ENCODE measurements around the gene ITSN2. TPM values are rescaled to one million over a fixed set of nuclear protein-coding genes. Genes with fewer than 3 reads are reported as not detected.

ITSN2 gene
- total and polyA plus RNA-seq, 12 donors = 35.1 to 108 (median 59.8) TPM

DNA sequence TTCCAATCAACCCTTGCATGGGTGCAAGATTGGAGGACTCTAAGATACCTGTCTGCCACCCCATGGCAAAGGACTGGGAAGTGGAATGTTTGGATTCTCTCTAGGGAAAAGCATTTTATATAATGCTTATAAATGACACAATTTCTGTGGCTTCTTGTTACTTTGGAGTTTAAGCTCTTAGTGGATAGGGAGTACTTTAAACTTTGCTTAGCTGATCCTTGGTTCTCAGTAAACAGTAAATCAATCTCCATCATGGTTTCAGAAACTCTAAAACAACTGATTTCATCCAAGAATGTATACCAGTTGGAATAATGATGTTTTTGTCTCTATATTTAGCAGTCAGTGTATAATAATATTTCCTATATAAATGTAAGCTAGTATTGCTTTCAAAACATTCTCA is 199.6 kb downstream of the ITSN2 start:
- intact Hi-C loops (cut with DNase I) = no loop called here
- Histone ChIP-seq H3K9me3 (replicated peaks in 1 of 3) (no peaks in the 10 kb centered on the region), H3K27me3 (no peaks in the 10 kb centered on the region), H3K36me3 (replicated peaks in 1 of 2) (no peaks in the 10 kb centered on the region), H3K4me3 (no peak overlapping the region), H3K4me1 (replicated peaks in 1 of 2) (no peaks in the 10 kb centered on the region), H3K27ac (no peak overlapping the region)
- no peak for DNase-seq
- TF ChIP-seq POLR2A (IDR thresholded peaks at IDR 0.05) = no peak
- TF ChIP-seq, protein P1, sequence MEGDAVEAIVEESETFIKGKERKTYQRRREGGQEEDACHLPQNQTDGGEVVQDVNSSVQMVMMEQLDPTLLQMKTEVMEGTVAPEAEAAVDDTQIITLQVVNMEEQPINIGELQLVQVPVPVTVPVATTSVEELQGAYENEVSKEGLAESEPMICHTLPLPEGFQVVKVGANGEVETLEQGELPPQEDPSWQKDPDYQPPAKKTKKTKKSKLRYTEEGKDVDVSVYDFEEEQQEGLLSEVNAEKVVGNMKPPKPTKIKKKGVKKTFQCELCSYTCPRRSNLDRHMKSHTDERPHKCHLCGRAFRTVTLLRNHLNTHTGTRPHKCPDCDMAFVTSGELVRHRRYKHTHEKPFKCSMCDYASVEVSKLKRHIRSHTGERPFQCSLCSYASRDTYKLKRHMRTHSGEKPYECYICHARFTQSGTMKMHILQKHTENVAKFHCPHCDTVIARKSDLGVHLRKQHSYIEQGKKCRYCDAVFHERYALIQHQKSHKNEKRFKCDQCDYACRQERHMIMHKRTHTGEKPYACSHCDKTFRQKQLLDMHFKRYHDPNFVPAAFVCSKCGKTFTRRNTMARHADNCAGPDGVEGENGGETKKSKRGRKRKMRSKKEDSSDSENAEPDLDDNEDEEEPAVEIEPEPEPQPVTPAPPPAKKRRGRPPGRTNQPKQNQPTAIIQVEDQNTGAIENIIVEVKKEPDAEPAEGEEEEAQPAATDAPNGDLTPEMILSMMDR (IDR thresholded peaks at IDR 0.05) = no peak

DNA sequence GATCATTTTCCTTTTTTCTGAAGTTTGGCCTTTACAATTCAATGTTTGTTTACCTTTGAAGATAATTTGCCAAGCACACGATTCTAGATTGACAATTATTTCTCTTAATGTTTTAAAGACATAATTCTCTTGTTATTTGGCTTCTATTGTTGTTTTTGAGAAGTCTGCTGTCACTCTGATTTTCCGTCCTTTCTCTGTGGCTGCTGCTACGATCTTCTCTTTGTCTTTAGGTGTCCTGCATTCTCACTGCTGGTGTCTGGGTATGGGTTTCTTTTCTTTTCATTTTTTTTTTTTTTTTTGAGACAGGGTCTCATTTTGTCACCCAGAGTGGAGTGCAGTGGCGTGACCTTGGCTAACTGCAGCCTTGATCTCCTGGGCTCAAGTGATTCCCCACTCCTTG is 200.6 kb downstream of the ITSN2 start:
- intact Hi-C loops (cut with DNase I) = no loop called here
- Histone ChIP-seq H3K27ac (no peak overlapping the region), H3K27me3 (no peaks in the 10 kb centered on the region), H3K4me1 (replicated peaks in 1 of 2) (no peaks in the 10 kb centered on the region), H3K36me3 (replicated peaks in 1 of 2) (no peaks in the 10 kb centered on the region), H3K9me3 (replicated peaks in 1 of 3) (no peaks in the 10 kb centered on the region), H3K4me3 (no peak overlapping the region)
- 92 to 97% (median 95%) methylated on average over 4 of the region's 4 CpGs for WGBS, 4 donors
- TF ChIP-seq, protein P1 (IDR thresholded peaks at IDR 0.05) = no peak
- no peak for TF ChIP-seq POLR2A (IDR thresholded peaks at IDR 0.05)
- no peak for DNase-seq

DNA sequence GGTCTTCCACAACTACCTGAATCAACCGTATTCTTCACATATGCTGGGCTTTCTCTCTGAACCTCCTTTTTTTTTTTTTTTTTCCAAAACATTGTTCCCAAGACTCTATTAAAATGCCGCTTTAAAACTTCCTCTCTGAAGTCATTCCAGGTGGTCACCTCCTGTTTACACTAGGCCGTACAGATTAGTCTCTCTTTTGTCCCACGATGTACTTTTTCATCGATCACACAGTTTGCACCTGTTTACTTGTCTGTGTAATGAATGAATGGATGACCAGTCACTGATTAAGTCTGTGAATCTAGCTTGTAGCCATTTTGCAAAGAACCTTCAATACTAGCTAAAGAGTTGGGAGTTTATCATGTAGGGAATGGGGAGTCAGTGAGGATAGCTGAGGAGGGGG is 202.2 kb downstream of the ITSN2 start:
- 93 to 96% (median 95%) methylated on average over 5 of the region's 5 CpGs for WGBS, 4 donors
- Histone ChIP-seq H3K36me3 (replicated peaks in 1 of 2) (no peaks in the 10 kb centered on the region), H3K27ac (no peak overlapping the region), H3K9me3 (replicated peaks in 1 of 3) (no peaks in the 10 kb centered on the region), H3K4me3 (no peak overlapping the region), H3K4me1 (replicated peaks in 1 of 2) (no peaks in the 10 kb centered on the region), H3K27me3 (no peaks in the 10 kb centered on the region)
- intact Hi-C loops (cut with DNase I) = no loop called here
- TF ChIP-seq, protein P1 (IDR thresholded peaks at IDR 0.05) = no peak
- no peak for TF ChIP-seq POLR2A (IDR thresholded peaks at IDR 0.05)
- no peak for DNase-seq

DNA sequence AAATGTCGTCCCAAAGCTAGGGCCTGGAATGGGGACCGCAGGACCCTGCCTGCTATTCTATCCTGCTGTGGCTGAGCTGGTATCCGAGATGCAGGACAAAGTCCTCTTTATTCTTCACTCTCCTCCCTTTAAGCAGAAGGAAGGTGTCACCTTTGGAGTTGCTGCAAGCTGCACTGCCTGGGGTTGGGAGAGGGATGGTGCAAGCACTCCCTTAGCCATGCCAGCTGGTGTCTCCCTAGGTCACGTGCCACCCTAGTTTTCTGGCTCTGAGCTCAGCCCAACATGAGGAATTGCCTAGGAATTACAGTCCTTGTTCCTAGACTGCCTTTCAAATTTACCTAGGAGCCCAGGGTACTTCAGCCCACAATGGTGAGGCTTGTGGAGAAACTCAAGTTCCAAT is 206.9 kb downstream of the ITSN2 start:
- 88 to 96% (median 93%) methylated on average over 3 to 4 of the region's 4 CpGs for WGBS, 4 donors
- Histone ChIP-seq H3K27me3 (no peaks in the 10 kb centered on the region), H3K27ac (no peak overlapping the region), H3K4me1 (replicated peaks in 1 of 2) (no peaks in the 10 kb centered on the region), H3K9me3 (replicated peaks in 1 of 3) (no peaks in the 10 kb centered on the region), H3K36me3 (replicated peaks in 1 of 2) (no peaks in the 10 kb centered on the region), H3K4me3 (no peak overlapping the region)
- no peak for DNase-seq
- intact Hi-C loops (cut with DNase I) = no loop called here
- no peak for TF ChIP-seq POLR2A (IDR thresholded peaks at IDR 0.05)
- TF ChIP-seq, protein P1 (IDR thresholded peaks at IDR 0.05) = no peak

Small RNAs within 50 kb of the gene (small RNA-seq; reads per million reads assigned to genes)
- gene HMGN2P20 (0 reads per million in 2 donors), gene RF00602 (0 reads per million in 2 donors)

Other genes starting within 250 kb of the ITSN2 start
- 1 to 10 TPM in 2 of 9 donors, under 1 TPM in 4, not detected in 3; 0.41 to 1.6 (median 0.88) TPM for gene PFN4, start 237.2 kb downstream of the ITSN2 start, total RNA-seq
- gene PFN4, start 237.2 kb downstream of the ITSN2 start, polyA plus RNA-seq = 1 to 10 TPM in 1 of 3 donors, under 1 TPM in 2; 0.82 to 2.7 (median 0.84) TPM
- gene FAM228B, start 237.1 kb downstream of the ITSN2 start, total RNA-seq = 10 to 100 TPM in 8 of 9 donors, 1 to 10 TPM in 1; 1.9 to 33.0 (median 28.9) TPM
- gene FAM228B, start 237.1 kb downstream of the ITSN2 start, polyA plus RNA-seq = 100 to 1,000 TPM in 1 of 3 donors, 10 to 100 TPM in 2; 18.8 to 141 (median 66.3) TPM
- 1 to 10 TPM in 2 of 9 donors, under 1 TPM in 7; 0.28 to 2.4 (median 0.72) TPM for gene FAM228A, start 185.5 kb downstream of the ITSN2 start, total RNA-seq
- 1 to 10 TPM in 2 of 3 donors, under 1 TPM in 1; 0.64 to 2.4 (median 1.6) TPM for gene FAM228A, start 185.5 kb downstream of the ITSN2 start, polyA plus RNA-seq
- gene NCOA1, start 130.7 kb upstream of the ITSN2 start, total RNA-seq = 10 to 100 TPM; 41.0 to 85.5 (median 56.4) TPM
- 10 to 100 TPM; 13.6 to 40.6 (median 14.6) TPM for gene NCOA1, start 130.7 kb upstream of the ITSN2 start, polyA plus RNA-seq